ENCODE measurements around the gene CEP162. TPM values are rescaled to one million over a fixed set of nuclear protein-coding genes. Genes with fewer than 3 reads are reported as not detected.

The CEP162 gene
- total and polyA plus RNA-seq, 2 of the 8 experiments (the other 6 are each of a cell fraction or from before 2014, with no cell fraction given), result 1.3 to 10.6 TPM

DNA sequence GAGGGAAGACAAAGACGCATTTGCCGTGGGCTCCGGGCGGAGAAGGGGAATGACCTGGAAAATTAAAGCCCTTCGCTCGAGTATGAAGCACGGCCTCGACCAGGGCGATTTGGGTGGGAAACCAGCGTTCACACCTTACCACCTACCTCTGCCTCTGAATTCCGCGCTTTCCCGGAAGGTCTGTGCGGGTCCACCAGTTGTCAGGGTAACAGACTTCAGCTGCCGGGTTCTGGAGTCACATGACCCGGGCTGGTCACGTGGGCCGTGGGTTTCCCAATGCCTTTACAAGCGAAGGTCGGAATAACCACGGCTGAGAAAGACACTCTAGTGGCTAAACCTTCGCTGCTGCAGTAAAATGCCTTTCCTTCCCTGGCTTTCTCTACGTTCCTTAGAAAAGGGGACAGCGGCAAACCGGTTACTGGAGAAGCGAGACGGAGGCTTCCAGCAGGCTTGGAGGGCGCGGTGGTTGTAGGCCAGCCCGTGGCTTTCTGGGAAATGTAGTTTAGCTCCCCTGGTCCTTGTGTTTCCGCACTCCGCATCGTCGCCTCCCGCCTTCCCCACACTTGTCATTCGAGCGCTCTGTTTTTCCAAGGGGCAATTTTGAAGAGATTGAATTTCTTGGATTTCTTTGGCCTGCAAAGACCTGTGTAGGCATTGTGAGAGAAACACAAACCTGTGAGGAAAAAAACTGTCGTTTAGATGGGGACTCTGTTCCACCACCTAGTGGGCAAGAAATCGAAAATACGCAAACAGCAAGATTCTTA is at the start of gene CEP162 (continued):
- TF ChIP-seq RAD21 (IDR thresholded peaks at IDR 0.05 in 1 of 2, conservative IDR thresholded peaks at IDR 0.05 in 1 of 2; ENCODE audit: low read depth in 2 of 2, low read length in 2 of 2), result 0 out of 4 replicates have a peak, but pooled peaks of 1 of the 2 experiments have one; percentile 14
- no peak for TF ChIP-seq HDAC6 (IDR thresholded peaks at IDR 0.05; ENCODE audit: low read depth, low read length)
- TF ChIP-seq EZH2 (IDR thresholded peaks at IDR 0.05; ENCODE audit: low read depth, low read length, severe bottlenecking), result no peak
- no peak for TF ChIP-seq JUND (IDR thresholded peaks at IDR 0.05; ENCODE audit: low read length)
- no peak for TF ChIP-seq KDM1A (IDR thresholded peaks at IDR 0.05; ENCODE audit: borderline replicate concordance, low read length)
- TF ChIP-seq FOSL1 (IDR thresholded peaks at IDR 0.05; ENCODE audit: insufficient read depth, low read depth, low read length), result no peak
- TF ChIP-seq SIN3A (conservative IDR thresholded peaks at IDR 0.05 in 1 of 2, IDR thresholded peaks at IDR 0.05 in 1 of 2; ENCODE audit: low read depth in 1 of 2, low read length in 2 of 2), result peak; percentile 98 to 99
- TF ChIP-seq GTF2F1 (IDR thresholded peaks at IDR 0.05; ENCODE audit: borderline replicate concordance, low read depth, low read length), result no peak
- TF ChIP-seq KDM4A (IDR thresholded peaks at IDR 0.05; ENCODE audit: low read depth, low read length, severe bottlenecking), result peak; percentile 70
- no peak for TF ChIP-seq RNF2 (IDR thresholded peaks at IDR 0.05; ENCODE audit: borderline replicate concordance, low read depth, low read length, missing control alignments, poor library complexity, severe bottlenecking)
- no peak for TF ChIP-seq TAF7 (optimal IDR thresholded peaks at IDR 0.05; ENCODE audit: borderline replicate concordance, low read depth, low read length)
- TF ChIP-seq EP300 (IDR thresholded peaks at IDR 0.05; ENCODE audit: borderline replicate concordance in 1 of 2, low read depth in 2 of 2, low read length in 2 of 2), result 0 out of 3 replicates have a peak, but pooled peaks of 1 of the 2 experiments have one; percentile 49
- TF ChIP-seq RBBP5 (IDR thresholded peaks at IDR 0.05; ENCODE audit: borderline replicate concordance, low read depth, low read length), result peak; percentile 77; the same call in 1 of the 2 replicates
- no peak for TF ChIP-seq CHD2 (IDR thresholded peaks at IDR 0.05; ENCODE audit: low read length)
- TF ChIP-seq, protein P1, sequence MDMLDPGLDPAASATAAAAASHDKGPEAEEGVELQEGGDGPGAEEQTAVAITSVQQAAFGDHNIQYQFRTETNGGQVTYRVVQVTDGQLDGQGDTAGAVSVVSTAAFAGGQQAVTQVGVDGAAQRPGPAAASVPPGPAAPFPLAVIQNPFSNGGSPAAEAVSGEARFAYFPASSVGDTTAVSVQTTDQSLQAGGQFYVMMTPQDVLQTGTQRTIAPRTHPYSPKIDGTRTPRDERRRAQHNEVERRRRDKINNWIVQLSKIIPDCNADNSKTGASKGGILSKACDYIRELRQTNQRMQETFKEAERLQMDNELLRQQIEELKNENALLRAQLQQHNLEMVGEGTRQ (IDR thresholded peaks at IDR 0.05; ENCODE audit: low read length), result peak; percentile 99
- peak; percentile 70 for TF ChIP-seq PHF8 (conservative IDR thresholded peaks at IDR 0.05; ENCODE audit: low read depth, low read length)
- no peak for TF ChIP-seq RFX5 (IDR thresholded peaks at IDR 0.05; ENCODE audit: borderline replicate concordance, low read depth, low read length)
- peak; percentile 29; the same call in 1 of the 2 replicates for TF ChIP-seq CREB1 (IDR thresholded peaks at IDR 0.05)
- TF ChIP-seq, protein P2, sequence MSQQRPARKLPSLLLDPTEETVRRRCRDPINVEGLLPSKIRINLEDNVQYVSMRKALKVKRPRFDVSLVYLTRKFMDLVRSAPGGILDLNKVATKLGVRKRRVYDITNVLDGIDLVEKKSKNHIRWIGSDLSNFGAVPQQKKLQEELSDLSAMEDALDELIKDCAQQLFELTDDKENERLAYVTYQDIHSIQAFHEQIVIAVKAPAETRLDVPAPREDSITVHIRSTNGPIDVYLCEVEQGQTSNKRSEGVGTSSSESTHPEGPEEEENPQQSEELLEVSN (IDR thresholded peaks at IDR 0.05), result peak; percentile 99
- no peak for TF ChIP-seq CHD1 (IDR thresholded peaks at IDR 0.05; ENCODE audit: low read depth, low read length)

Data from H1 (cell line).